ENCODE data around the gene CEACAM16.

DNA sequence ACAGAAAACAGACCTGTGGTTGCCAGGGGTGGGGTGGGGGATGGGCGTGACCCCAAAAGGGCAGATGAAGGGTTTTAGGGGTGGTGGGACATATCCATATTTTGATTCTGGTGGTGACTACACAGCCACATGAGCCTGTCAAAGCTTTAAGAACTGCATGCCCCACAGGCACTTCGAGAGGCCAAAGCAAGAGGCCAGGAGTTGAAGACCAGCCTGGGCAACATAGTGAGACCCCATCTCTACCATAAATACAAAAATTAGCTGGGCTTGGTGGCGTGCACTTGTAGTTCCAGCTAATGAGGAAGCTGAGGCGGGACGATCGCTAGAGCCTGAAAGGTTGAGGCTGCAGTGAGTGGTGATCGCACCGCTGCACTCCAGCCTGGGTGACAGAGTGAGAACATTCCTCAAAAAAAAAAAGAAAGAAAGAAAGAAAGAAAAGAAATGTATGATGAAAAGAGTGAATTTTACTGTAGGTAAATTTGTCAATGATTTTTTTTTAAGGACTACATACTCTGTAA is 30.6 kb downstream of the CEACAM16 start:
- TF ChIP-seq, protein P1, sequence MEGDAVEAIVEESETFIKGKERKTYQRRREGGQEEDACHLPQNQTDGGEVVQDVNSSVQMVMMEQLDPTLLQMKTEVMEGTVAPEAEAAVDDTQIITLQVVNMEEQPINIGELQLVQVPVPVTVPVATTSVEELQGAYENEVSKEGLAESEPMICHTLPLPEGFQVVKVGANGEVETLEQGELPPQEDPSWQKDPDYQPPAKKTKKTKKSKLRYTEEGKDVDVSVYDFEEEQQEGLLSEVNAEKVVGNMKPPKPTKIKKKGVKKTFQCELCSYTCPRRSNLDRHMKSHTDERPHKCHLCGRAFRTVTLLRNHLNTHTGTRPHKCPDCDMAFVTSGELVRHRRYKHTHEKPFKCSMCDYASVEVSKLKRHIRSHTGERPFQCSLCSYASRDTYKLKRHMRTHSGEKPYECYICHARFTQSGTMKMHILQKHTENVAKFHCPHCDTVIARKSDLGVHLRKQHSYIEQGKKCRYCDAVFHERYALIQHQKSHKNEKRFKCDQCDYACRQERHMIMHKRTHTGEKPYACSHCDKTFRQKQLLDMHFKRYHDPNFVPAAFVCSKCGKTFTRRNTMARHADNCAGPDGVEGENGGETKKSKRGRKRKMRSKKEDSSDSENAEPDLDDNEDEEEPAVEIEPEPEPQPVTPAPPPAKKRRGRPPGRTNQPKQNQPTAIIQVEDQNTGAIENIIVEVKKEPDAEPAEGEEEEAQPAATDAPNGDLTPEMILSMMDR (IDR thresholded peaks at IDR 0.05; ENCODE audit: low read depth, low read length) = no peak
- TF ChIP-seq, protein P2, sequence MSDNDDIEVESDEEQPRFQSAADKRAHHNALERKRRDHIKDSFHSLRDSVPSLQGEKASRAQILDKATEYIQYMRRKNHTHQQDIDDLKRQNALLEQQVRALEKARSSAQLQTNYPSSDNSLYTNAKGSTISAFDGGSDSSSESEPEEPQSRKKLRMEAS (IDR thresholded peaks at IDR 0.05; ENCODE audit: low read depth, low read length) = no peak
- TF ChIP-seq POLR2A (IDR thresholded peaks at IDR 0.05; ENCODE audit: extremely low read depth, insufficient read length) (no peak), MYC (IDR thresholded peaks at IDR 0.05; ENCODE audit: low read depth, low read length) (no peak)

All from NB4 (cell line).